ENCODE results near the gene SRBD1. TPM values are rescaled to one million over a fixed set of nuclear protein-coding genes. Genes with fewer than 3 reads are reported as not detected.

Gene SRBD1
- total RNA-seq, 3 donors from 2014 or later (not counting 1 experiment from before 2014, with no cell fraction given): 34.5 to 40.0 (median 38.8) TPM

DNA sequence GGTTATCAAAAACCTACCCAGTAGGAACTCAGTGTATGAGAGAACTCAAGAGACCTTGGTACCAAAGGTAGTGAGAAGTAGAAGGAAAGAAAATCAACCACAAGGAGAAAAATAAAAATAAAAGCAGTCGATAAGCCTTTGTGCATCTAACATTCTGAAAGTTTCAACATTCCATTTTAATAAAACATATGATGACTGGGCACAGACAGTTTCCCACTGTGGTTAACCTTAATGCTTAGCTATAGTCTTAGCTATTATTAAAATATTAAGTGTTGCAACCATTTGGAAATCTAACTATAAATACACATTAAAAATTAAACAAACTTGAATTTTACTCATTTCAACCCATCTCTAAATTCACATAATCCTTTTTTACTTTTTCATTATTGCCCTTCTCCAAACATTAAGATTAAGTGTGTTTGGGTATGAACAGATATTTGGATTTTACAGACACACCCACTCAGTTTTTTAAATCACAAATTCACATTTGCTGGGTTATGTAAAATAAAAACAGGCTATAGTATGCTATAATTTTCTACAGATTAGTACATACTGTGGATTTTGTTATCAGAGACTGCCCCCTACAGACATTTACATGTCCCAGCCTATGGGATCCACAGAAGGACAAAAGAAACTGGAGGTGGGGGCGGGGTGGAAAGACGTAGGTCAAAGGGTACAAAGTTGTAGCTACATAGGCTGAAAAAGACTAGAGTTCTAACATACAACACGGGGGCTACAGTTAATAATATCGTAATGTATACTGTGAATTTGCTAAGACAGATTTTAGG, 32.8 kb downstream of the SRBD1 start:
- TF ChIP-seq, protein P1, sequence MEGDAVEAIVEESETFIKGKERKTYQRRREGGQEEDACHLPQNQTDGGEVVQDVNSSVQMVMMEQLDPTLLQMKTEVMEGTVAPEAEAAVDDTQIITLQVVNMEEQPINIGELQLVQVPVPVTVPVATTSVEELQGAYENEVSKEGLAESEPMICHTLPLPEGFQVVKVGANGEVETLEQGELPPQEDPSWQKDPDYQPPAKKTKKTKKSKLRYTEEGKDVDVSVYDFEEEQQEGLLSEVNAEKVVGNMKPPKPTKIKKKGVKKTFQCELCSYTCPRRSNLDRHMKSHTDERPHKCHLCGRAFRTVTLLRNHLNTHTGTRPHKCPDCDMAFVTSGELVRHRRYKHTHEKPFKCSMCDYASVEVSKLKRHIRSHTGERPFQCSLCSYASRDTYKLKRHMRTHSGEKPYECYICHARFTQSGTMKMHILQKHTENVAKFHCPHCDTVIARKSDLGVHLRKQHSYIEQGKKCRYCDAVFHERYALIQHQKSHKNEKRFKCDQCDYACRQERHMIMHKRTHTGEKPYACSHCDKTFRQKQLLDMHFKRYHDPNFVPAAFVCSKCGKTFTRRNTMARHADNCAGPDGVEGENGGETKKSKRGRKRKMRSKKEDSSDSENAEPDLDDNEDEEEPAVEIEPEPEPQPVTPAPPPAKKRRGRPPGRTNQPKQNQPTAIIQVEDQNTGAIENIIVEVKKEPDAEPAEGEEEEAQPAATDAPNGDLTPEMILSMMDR (IDR thresholded peaks at IDR 0.05): peak; percentile 32
- ATAC-seq (peak; percentile 77 to 91 (median 90)), DNase-seq (peak in 1 of 2 donors; percentile 68)
- peaks cover 6% of the 10 kb centered on the region for H3K36me3 Mint-ChIP-seq
- no peak overlapping the region for H3K27ac ChIP-seq (ENCODE audit: low read length)
- H3K4me1 Mint-ChIP-seq: peaks cover 0 to 5% of the 10 kb centered on the region in 2 donors
- H3K9me3 Mint-ChIP-seq: no peaks in the 10 kb centered on the region
- no peak overlapping the region for H3K4me3 Mint-ChIP-seq
- no peaks in the 10 kb centered on the region for H3K9me3 ChIP-seq (ENCODE audit: control insufficient read depth, insufficient read depth, low read length)
- no peak overlapping the region for H3K27ac Mint-ChIP-seq
- H3K27me3 Mint-ChIP-seq (ENCODE audit: low read depth in 2 of 2): no peaks in the 10 kb centered on the region
- peaks cover 14% of the 10 kb centered on the region for H3K36me3 ChIP-seq (ENCODE audit: control insufficient read depth, insufficient read depth, low read length)
- 78% methylated on average over 5 of the region's 5 CpGs for WGBS (ENCODE audit: insufficient coverage)
- H3K4me3 ChIP-seq (ENCODE audit: low read length): no peak overlapping the region
- no peaks in the 10 kb centered on the region for H3K27me3 ChIP-seq (ENCODE audit: control insufficient read depth, insufficient read depth, low read length)
- intact Hi-C loops (cut with micrococcal nuclease): no loop called here
- no peaks in the 10 kb centered on the region for H3K4me1 ChIP-seq (ENCODE audit: control insufficient read depth, insufficient read depth, low read length)

- ATAC-seq (no peak), DNase-seq (no peak)
- Mint-ChIP-seq H3K4me3 (no peak overlapping the region), H3K4me1 (peaks cover 0 to 5% of the 10 kb centered on the region in 2 donors), H3K9me3 (no peaks in the 10 kb centered on the region), H3K36me3 (peaks cover 6% of the 10 kb centered on the region), H3K27me3 (ENCODE audit: low read depth in 2 of 2) (no peaks in the 10 kb centered on the region), H3K27ac (no peak overlapping the region)
- H3K27ac ChIP-seq (ENCODE audit: low read length): no peak overlapping the region
- 100% methylated on average over 3 of the region's 4 CpGs for WGBS (ENCODE audit: insufficient coverage)
- TF ChIP-seq, protein P1 (IDR thresholded peaks at IDR 0.05): no peak
- no peaks in the 10 kb centered on the region for H3K27me3 ChIP-seq (ENCODE audit: control insufficient read depth, insufficient read depth, low read length)
- no peaks in the 10 kb centered on the region for H3K4me1 ChIP-seq (ENCODE audit: control insufficient read depth, insufficient read depth, low read length)
- no peaks in the 10 kb centered on the region for H3K9me3 ChIP-seq (ENCODE audit: control insufficient read depth, insufficient read depth, low read length)
- H3K4me3 ChIP-seq (ENCODE audit: low read length): no peak overlapping the region
- peaks cover 18% of the 10 kb centered on the region for H3K36me3 ChIP-seq (ENCODE audit: control insufficient read depth, insufficient read depth, low read length)
- intact Hi-C loops (cut with micrococcal nuclease): no loop called here
Measured at GRCh38 chr2:45577441-45577840, 33.6 kb downstream of the SRBD1 start.

DNA sequence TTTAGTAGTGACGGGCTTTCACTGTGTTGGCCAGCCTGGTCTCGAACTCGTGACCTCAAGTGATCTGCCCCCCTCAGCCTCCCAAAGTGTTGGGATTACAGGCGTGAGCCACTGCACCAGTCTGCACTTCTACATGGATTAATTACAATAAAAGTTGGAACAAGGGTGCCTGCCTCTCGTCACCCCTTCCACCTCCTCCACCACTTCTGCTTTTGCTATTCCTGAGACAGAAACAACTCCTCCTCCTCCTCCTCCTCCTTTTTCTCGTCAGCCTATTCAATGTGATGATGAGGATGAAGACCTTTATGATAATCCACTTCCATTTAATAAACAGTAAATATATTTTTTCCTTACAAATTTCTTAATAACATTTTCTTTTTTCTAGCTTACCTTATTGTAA, 35.2 kb downstream of the SRBD1 start:
- peaks cover under 1 to 5% of the 10 kb centered on the region in 2 donors for H3K4me1 Mint-ChIP-seq
- no peak for DNase-seq
- peaks cover 12% of the 10 kb centered on the region for H3K36me3 ChIP-seq (ENCODE audit: control insufficient read depth, insufficient read depth, low read length)
- TF ChIP-seq, protein P1 (IDR thresholded peaks at IDR 0.05): no peak
- no peak overlapping the region for H3K4me3 ChIP-seq (ENCODE audit: low read length)
- H3K36me3 Mint-ChIP-seq: peaks cover 6% of the 10 kb centered on the region
- no peaks in the 10 kb centered on the region for H3K27me3 Mint-ChIP-seq (ENCODE audit: low read depth in 2 of 2)
- no peak overlapping the region for H3K27ac ChIP-seq (ENCODE audit: low read length)
- H3K9me3 Mint-ChIP-seq: no peaks in the 10 kb centered on the region
- no peaks in the 10 kb centered on the region for H3K27me3 ChIP-seq (ENCODE audit: control insufficient read depth, insufficient read depth, low read length)
- WGBS (ENCODE audit: insufficient coverage): 85% methylated on average over 5 of the region's 6 CpGs
- H3K4me1 ChIP-seq (ENCODE audit: control insufficient read depth, insufficient read depth, low read length): no peaks in the 10 kb centered on the region
- ATAC-seq: no peak
- H3K27ac Mint-ChIP-seq: no peak overlapping the region
- intact Hi-C loops (cut with micrococcal nuclease): no loop called here
- no peak overlapping the region for H3K4me3 Mint-ChIP-seq
- H3K9me3 ChIP-seq (ENCODE audit: control insufficient read depth, insufficient read depth, low read length): no peaks in the 10 kb centered on the region
